Amniotic stem cell (primary cell): Measurements from ENCODE around the gene FBXL17.

Source experiments
- DNase-seq: peaks from one replicate; lab custom pipeline; 2025; lab: John Stamatoyannopoulos, UW

FBXL17 gene

GRCh38 chr5:107990881-107991810, 390.8 kb downstream of the FBXL17 start:
- no peak for DNase-seq

GRCh38 chr5:107985144-107985543, 396.8 kb downstream of the FBXL17 start:
- no peak for DNase-seq

- DNase-seq: no peak
Observed at GRCh38 chr5:107982703-107983425, 399.0 kb downstream of the FBXL17 start.

GRCh38 chr5:107980923-107981692, 400.8 kb downstream of the FBXL17 start:
- no peak for DNase-seq

- no peak for DNase-seq
Observed at GRCh38 chr5:107979900-107980299, 402.0 kb downstream of the FBXL17 start.

- no peak for DNase-seq
Observed at GRCh38 chr5:107979291-107979690, 402.6 kb downstream of the FBXL17 start.

- no peak for DNase-seq
Observed at GRCh38 chr5:107977550-107978071, 404.3 kb downstream of the FBXL17 start.

- DNase-seq: no peak
Observed at GRCh38 chr5:107975568-107975967, 406.3 kb downstream of the FBXL17 start.

- no peak for DNase-seq
Observed at GRCh38 chr5:107971846-107972245, 410.1 kb downstream of the FBXL17 start.

GRCh38 chr5:107969847-107970246, 412.1 kb downstream of the FBXL17 start:
- DNase-seq: no peak

- peak; percentile 29 for DNase-seq
Observed at GRCh38 chr5:107968998-107969397, 412.9 kb downstream of the FBXL17 start.

- DNase-seq: no peak
Observed at GRCh38 chr5:107968406-107968843, 413.5 kb downstream of the FBXL17 start.

GRCh38 chr5:107966201-107966600, 415.7 kb downstream of the FBXL17 start:
- no peak for DNase-seq

- no peak for DNase-seq
Observed at GRCh38 chr5:107964722-107965121, 417.2 kb downstream of the FBXL17 start.

GRCh38 chr5:107959573-107960279, 422.2 kb downstream of the FBXL17 start:
- DNase-seq: no peak

GRCh38 chr5:107958861-107959260, 423.0 kb downstream of the FBXL17 start:
- DNase-seq: no peak

- DNase-seq: no peak
Observed at GRCh38 chr5:107958432-107958831, 423.5 kb downstream of the FBXL17 start.

- no peak for DNase-seq
Observed at GRCh38 chr5:107957051-107957450, 424.8 kb downstream of the FBXL17 start.

- no peak for DNase-seq
Observed at GRCh38 chr5:107955321-107955720, 426.6 kb downstream of the FBXL17 start.

GRCh38 chr5:107954254-107954653, 427.6 kb downstream of the FBXL17 start:
- DNase-seq: no peak

GRCh38 chr5:107952450-107952849, 429.4 kb downstream of the FBXL17 start:
- DNase-seq: no peak
